Keratinocyte (primary cell): Measurements from ENCODE around the gene SPHK1.

Experiments
- EZH2 ChIP-seq: IDR thresholded peaks from one replicate; pipeline ENCODE4 v1.6.1; 2012; ENCODE audit warnings: inconsistent platforms, mild to moderate bottlenecking, low read length, moderate library complexity
- TF ChIP-seq, protein P1 (sequence below), 3 experiments: IDR thresholded peaks in 1 of 3; conservative IDR thresholded peaks in 1 of 3; optimal IDR thresholded peaks in 1 of 3; 2 replicates in 2 of 3; 3 replicates in 1 of 3; pipeline versions ENCODE3 to v1.5.1; 2011; ENCODE audit warnings: low read length in 3 of 3, mild to moderate bottlenecking in 3 of 3, moderate library complexity in 2 of 3, control low read depth in 1 of 3, inconsistent platforms in 1 of 3; ENCODE audit not compliant: insufficient read depth in 2 of 3; ENCODE audit errors: extremely low read depth in 1 of 3

DNA sequence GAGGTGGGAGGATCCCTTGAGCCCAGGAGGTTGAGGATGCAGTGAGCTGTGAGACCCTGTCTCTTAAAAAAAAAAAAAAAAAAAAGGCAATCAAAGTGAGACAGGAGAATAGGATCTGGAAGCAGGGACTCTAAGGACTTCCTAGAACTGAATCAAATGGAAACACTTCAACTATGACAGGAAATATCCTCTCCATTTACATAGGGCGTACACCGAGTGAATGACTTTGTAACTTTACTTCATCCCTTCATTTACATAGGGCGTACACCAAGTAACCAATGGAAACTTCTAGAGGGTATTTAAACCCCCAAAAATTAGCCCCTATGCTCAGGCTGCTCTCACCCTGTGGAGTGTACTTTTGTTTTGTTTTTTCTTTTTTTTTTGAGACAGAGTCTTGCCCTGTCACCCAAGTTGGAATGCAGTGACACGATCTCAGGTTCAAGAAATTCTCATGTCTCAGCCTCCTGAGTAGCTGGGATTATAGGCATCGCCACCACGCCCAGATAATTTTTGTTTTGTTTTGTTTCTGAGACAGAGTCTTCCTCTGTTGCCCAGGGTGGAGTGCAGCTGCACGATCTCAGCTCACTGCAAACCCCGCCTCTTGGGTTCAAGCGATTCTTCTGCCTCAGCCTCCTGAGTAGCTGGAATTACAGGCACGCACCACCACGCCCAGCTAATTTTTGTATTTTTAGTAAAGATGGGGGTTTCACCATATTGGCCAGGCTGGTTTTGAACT is 21.1 kb upstream of the SPHK1 start:
- TF ChIP-seq, protein P1, sequence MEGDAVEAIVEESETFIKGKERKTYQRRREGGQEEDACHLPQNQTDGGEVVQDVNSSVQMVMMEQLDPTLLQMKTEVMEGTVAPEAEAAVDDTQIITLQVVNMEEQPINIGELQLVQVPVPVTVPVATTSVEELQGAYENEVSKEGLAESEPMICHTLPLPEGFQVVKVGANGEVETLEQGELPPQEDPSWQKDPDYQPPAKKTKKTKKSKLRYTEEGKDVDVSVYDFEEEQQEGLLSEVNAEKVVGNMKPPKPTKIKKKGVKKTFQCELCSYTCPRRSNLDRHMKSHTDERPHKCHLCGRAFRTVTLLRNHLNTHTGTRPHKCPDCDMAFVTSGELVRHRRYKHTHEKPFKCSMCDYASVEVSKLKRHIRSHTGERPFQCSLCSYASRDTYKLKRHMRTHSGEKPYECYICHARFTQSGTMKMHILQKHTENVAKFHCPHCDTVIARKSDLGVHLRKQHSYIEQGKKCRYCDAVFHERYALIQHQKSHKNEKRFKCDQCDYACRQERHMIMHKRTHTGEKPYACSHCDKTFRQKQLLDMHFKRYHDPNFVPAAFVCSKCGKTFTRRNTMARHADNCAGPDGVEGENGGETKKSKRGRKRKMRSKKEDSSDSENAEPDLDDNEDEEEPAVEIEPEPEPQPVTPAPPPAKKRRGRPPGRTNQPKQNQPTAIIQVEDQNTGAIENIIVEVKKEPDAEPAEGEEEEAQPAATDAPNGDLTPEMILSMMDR (optimal IDR thresholded peaks at IDR 0.05 in 1 of 3, IDR thresholded peaks at IDR 0.05 in 1 of 3, conservative IDR thresholded peaks at IDR 0.05 in 1 of 3; ENCODE audit: extremely low read depth in 1 of 3, insufficient read depth in 2 of 3, low read length in 3 of 3): no peak
- no peak for TF ChIP-seq EZH2
